HepG2 (cell line): Measurements from ENCODE around the gene LAMA5. TPM values are rescaled to one million over a fixed set of nuclear protein-coding genes. Genes with fewer than 3 reads are reported as not detected.
A peak's percentile ranks its signal among the peaks of the same experiment; 100 is the strongest.

ENCODE experiments used
- BCL3 ChIP-seq: sonication (generic); formaldehyde crosslinking; IDR thresholded peaks from 2 replicates; pipeline ENCODE4 v1.5.1; 2020; ENCODE audit warnings: mild to moderate bottlenecking, missing genetic modification reagents, moderate library complexity
- BRD4 ChIP-seq: sonication (generic); formaldehyde crosslinking; IDR thresholded peaks from 2 replicates; pipeline ENCODE4 v1.4.0; 2020; ENCODE audit warnings: missing genetic modification reagents
- ELF1 ChIP-seq: sonication (generic); formaldehyde crosslinking; IDR thresholded peaks from 2 replicates; pipeline ENCODE4 v1.4.0; 2020; ENCODE audit warnings: missing genetic modification reagents
- HBP1 ChIP-seq: IDR thresholded peaks from 2 replicates; pipeline ENCODE4 v1.6.1; 2016; ENCODE audit warnings: low read depth, control low read depth
- MAFF ChIP-seq: IDR thresholded peaks from 2 replicates; pipeline ENCODE4 v1.6.1; 2011; ENCODE audit warnings: low read depth, low read length, improper control_type of control experiment
- MAX ChIP-seq: IDR thresholded peaks from 2 replicates; pipeline ENCODE4 v1.6.1; 2012; ENCODE audit warnings: inconsistent platforms
- MED13 ChIP-seq: sonication (generic); formaldehyde crosslinking; IDR thresholded peaks from 2 replicates; pipeline ENCODE4 v1.5.0; 2020; ENCODE audit warnings: missing genetic modification reagents
- PATZ1 ChIP-seq: sonication (generic); formaldehyde crosslinking; IDR thresholded peaks from 2 replicates; pipeline ENCODE4 v1.4.0; 2020; ENCODE audit warnings: missing genetic modification reagents
- POLR2AphosphoS2 ChIP-seq: IDR thresholded peaks from 2 replicates; pipeline ENCODE4 v1.6.1; 2011; ENCODE audit warnings: low read depth, low read length, improper control_type of control experiment
- SAFB2 ChIP-seq: sonication (generic); formaldehyde crosslinking; IDR thresholded peaks from 2 replicates; pipeline ENCODE4 v1.5.1; 2020; ENCODE audit warnings: missing genetic modification reagents, low read depth, mild to moderate bottlenecking, borderline replicate concordance
- SP1 ChIP-seq, 2 experiments: fragments of 450-650 bp in 1 of 2; sonication (generic) in 1 of 2; formaldehyde crosslinking in 1 of 2; IDR thresholded peaks; 2 replicates each; pipeline versions ENCODE4 v1.4.0 to v1.6.1; 2016 to 2020; ENCODE audit warnings: missing genetic modification reagents in 1 of 2
- TOPORS ChIP-seq: sonication (generic); formaldehyde crosslinking; IDR thresholded peaks from 2 replicates; pipeline ENCODE4 v1.8.0; 2023; ENCODE audit warnings: mild to moderate bottlenecking, missing genetic modification reagents
- ZBTB7A ChIP-seq: sonication (generic); formaldehyde crosslinking; IDR thresholded peaks from 2 replicates; pipeline ENCODE4 v1.8.0; 2022; ENCODE audit warnings: mild to moderate bottlenecking, missing genetic modification reagents
- ZFP37 ChIP-seq: sonication (generic); formaldehyde crosslinking; IDR thresholded peaks from 2 replicates; pipeline ENCODE4 v1.4.0; 2020; ENCODE audit warnings: missing genetic modification reagents, borderline replicate concordance
- ZMAT5 ChIP-seq: sonication (generic); formaldehyde crosslinking; IDR thresholded peaks from 2 replicates; pipeline ENCODE4 v1.5.0; 2020; ENCODE audit warnings: mild to moderate bottlenecking, low read depth, missing genetic modification reagents, borderline replicate concordance
- ZNF230 ChIP-seq: sonication (generic); formaldehyde crosslinking; IDR thresholded peaks from 2 replicates; pipeline ENCODE4 v1.4.0; 2020; ENCODE audit warnings: mild to moderate bottlenecking, missing genetic modification reagents
- ZNF281 ChIP-seq: sonication (generic); formaldehyde crosslinking; IDR thresholded peaks from 2 replicates; pipeline ENCODE4 v1.4.0; 2020; ENCODE audit warnings: missing genetic modification reagents, borderline replicate concordance
- ZNF460 ChIP-seq: sonication (generic); formaldehyde crosslinking; IDR thresholded peaks from 2 replicates; pipeline ENCODE4 v1.5.1; 2020; ENCODE audit warnings: missing genetic modification reagents, mild to moderate bottlenecking, borderline replicate concordance
- ZNF552 ChIP-seq: sonication (generic); formaldehyde crosslinking; IDR thresholded peaks from 2 replicates; pipeline ENCODE4 v1.9.0; 2022; ENCODE audit warnings: missing genetic modification reagents, mild to moderate bottlenecking, borderline replicate concordance
- ZNF629 ChIP-seq: sonication (generic); formaldehyde crosslinking; conservative IDR thresholded peaks from 2 replicates; pipeline ENCODE4 v1.5.0; 2020; ENCODE audit warnings: missing genetic modification reagents
- ZSCAN9 ChIP-seq: IDR thresholded peaks from 2 replicates; pipeline ENCODE4 v1.6.1; 2016; ENCODE audit warnings: borderline replicate concordance
- polyA plus RNA-seq, 8 experiments: library from polyadenylated mRNA; depleted of rRNA in 3 of 8; stranded (reverse) in 7 of 8; unstranded in 1 of 8; fragments of >200 nt; fragmentation: Illumina TruSeq in 4 of 8; extraction: Trizol in 4 of 8; gene quantifications; 2 replicates each; pipeline versions ENCODE4 v1.2.1 to v1.2.3, GENCODE V29; 2011 to 2016; ENCODE audit warnings: low read depth in 4 of 8, missing spikeins in 1 of 8, mixed read lengths in 1 of 8; ENCODE audit not compliant: insufficient read depth in 1 of 8
- total RNA-seq, 5 experiments: library from RNA; depleted of rRNA; stranded (reverse); fragments of >200 nt; fragmentation: Illumina TruSeq; extraction: Trizol; gene quantifications; 2 replicates each; pipeline ENCODE4 v1.2.3, GENCODE V29; 2016; ENCODE audit warnings: low read depth in 1 of 5

Gene LAMA5
- total and polyA plus RNA-seq, 2 of the 13 experiments (the other 11 are each of a cell fraction or from before 2014, with no cell fraction given): 21.0 to 44.7 TPM

- TF ChIP-seq TOPORS (CRISPR knock-in tag): peak; percentile 93
- peak; percentile 57 for TF ChIP-seq ZNF629
- peak; percentile 53; the same call in 1 of the 2 replicates for TF ChIP-seq MED13 (CRISPR knock-in tag)
- TF ChIP-seq ZNF460 (CRISPR knock-in tag): peak; percentile 19; the same call in 1 of the 2 replicates
- TF ChIP-seq BRD4 (CRISPR knock-in tag): peak; percentile 67; the same call in 1 of the 2 replicates
- TF ChIP-seq SP1 (IDR thresholded peaks at IDR 0.05): no peak
- TF ChIP-seq SP1 (CRISPR knock-in tag; IDR thresholded peaks at IDR 0.05): 0 out of 2 replicates have a peak, but pooled peaks have one; percentile 20
- TF ChIP-seq SAFB2: peak; percentile 82; the same call in 1 of the 2 replicates
- TF ChIP-seq ZNF230 (CRISPR knock-in tag): peak; percentile 85; the same call in 1 of the 2 replicates
- no peak for TF ChIP-seq ZNF552
- TF ChIP-seq POLR2AphosphoS2: no peak
- 0 out of 2 replicates have a peak, but pooled peaks have one; percentile 71 for TF ChIP-seq ZMAT5
- peak; percentile 4 for TF ChIP-seq ZBTB7A
- 0 out of 2 replicates have a peak, but pooled peaks have one; percentile 71 for TF ChIP-seq ZFP37 (CRISPR knock-in tag)
- TF ChIP-seq BCL3 (CRISPR knock-in tag): no peak; the same call in 1 of the 2 replicates
- TF ChIP-seq HBP1 (CRISPR knock-in tag): 0 out of 2 replicates have a peak, but pooled peaks have one; percentile 7
- 0 out of 2 replicates have a peak, but pooled peaks have one; percentile 15 for TF ChIP-seq ZSCAN9 (CRISPR knock-in tag)
- TF ChIP-seq ELF1 (CRISPR knock-in tag): peak; percentile 74
- TF ChIP-seq MAFF: peak; percentile 33; the same call in 1 of the 2 replicates
- peak; percentile 77 for TF ChIP-seq MAX
- TF ChIP-seq ZNF281 (CRISPR knock-in tag): peak; percentile 57; the same call in 1 of the 2 replicates
- peak; percentile 96 for TF ChIP-seq PATZ1 (CRISPR knock-in tag)
These were observed 44.5 kb upstream of the LAMA5 start (continued) for GRCh38 chr20:62411479-62412193.
